Right atrium auricular region (tissue), 2 donors: ENCODE data around the gene ELL. TPM values are rescaled to one million over a fixed set of nuclear protein-coding genes. Genes with fewer than 3 reads are reported as not detected.
A peak's percentile ranks its signal among the peaks of the same experiment; 100 is the strongest.

Experiments
- DNase-seq: peaks from one replicate; pipeline ENCODE4 v3.0.0-alpha.2; 2019; ENCODE audit warnings: low spot score
- H3K27ac ChIP-seq, 2 donors: fragments of 200-600 bp; sonication (generic); 1 replicate in 1 of 2; 2 replicates in 1 of 2; pipeline ENCODE4 v1.5.1; 2016 to 2019
- H3K27me3 ChIP-seq, 2 donors: fragments of 200-600 bp; sonication (generic); one replicate each; pipeline versions ENCODE4 v1.5.1 to v1.6.0; 2017 to 2019
- H3K36me3 ChIP-seq: fragments of 200-600 bp; sonication (generic); one replicate; pipeline ENCODE4 v1.5.1; 2016
- H3K4me1 ChIP-seq, 2 donors: fragments of 200-600 bp; sonication (generic); one replicate each; pipeline versions ENCODE4 v1.5.1 to v1.6.0; 2017 to 2019
- H3K4me3 ChIP-seq, 2 donors: fragments of 200-600 bp; sonication (generic); 1 replicate in 1 of 2; 2 replicates in 1 of 2; pipeline ENCODE4 v1.5.1; 2017 to 2019; ENCODE audit warnings: mild to moderate bottlenecking in 1 of 2, moderate library complexity in 1 of 2
- H3K9me3 ChIP-seq, 2 donors: fragments of 200-600 bp; sonication (generic); one replicate each; pipeline ENCODE4 v1.5.1; 2019
- total RNA-seq, 2 donors: library from RNA; depleted of rRNA; stranded (reverse); fragments of >200 nt; gene quantifications; one replicate each; pipeline ENCODE4 v1.1.0, GENCODE V29; 2016
- TF ChIP-seq, protein P1 (sequence below), 2 donors: fragments of 200-600 bp; sonication (generic); IDR thresholded peaks; one replicate each; pipeline ENCODE4 v1.5.1; 2019; ENCODE audit warnings: antibody characterized with exemption in 2 of 2

ELL gene
- total RNA-seq, 2 donors from 2014 or later = 12.4 to 17.5 TPM

DNA sequence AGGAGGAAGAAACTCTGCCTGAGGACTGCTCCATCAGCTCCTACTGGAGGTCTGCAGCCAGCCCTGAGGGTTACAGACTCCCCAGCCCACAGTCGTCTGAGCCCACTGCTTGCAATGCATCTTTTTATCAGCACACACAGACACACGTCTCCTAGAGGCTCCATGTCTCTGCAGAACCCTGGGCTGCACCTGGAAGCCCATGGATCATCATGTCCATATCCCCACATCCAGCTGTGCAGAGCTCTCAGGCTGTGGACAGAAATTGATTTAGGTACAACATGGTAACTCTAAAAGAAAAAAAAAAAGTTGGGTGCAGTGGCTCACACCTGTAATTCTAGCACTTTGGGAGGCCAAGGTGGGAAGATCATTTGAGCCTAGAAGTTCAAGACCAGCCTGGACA lies 51.1 kb downstream of the ELL start:
- Histone ChIP-seq H3K4me1 (peaks cover 0 to 71% of the 10 kb centered on the region in 2 donors), H3K27ac (no peak overlapping the region), H3K27me3 (no peaks in the 10 kb centered on the region), H3K9me3 (no peaks in the 10 kb centered on the region), H3K36me3 (peaks cover 24% of the 10 kb centered on the region), H3K4me3 (no peak overlapping the region)
- TF ChIP-seq, protein P1, sequence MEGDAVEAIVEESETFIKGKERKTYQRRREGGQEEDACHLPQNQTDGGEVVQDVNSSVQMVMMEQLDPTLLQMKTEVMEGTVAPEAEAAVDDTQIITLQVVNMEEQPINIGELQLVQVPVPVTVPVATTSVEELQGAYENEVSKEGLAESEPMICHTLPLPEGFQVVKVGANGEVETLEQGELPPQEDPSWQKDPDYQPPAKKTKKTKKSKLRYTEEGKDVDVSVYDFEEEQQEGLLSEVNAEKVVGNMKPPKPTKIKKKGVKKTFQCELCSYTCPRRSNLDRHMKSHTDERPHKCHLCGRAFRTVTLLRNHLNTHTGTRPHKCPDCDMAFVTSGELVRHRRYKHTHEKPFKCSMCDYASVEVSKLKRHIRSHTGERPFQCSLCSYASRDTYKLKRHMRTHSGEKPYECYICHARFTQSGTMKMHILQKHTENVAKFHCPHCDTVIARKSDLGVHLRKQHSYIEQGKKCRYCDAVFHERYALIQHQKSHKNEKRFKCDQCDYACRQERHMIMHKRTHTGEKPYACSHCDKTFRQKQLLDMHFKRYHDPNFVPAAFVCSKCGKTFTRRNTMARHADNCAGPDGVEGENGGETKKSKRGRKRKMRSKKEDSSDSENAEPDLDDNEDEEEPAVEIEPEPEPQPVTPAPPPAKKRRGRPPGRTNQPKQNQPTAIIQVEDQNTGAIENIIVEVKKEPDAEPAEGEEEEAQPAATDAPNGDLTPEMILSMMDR (IDR thresholded peaks at IDR 0.05) = no peak
- DNase-seq = no peak

DNA sequence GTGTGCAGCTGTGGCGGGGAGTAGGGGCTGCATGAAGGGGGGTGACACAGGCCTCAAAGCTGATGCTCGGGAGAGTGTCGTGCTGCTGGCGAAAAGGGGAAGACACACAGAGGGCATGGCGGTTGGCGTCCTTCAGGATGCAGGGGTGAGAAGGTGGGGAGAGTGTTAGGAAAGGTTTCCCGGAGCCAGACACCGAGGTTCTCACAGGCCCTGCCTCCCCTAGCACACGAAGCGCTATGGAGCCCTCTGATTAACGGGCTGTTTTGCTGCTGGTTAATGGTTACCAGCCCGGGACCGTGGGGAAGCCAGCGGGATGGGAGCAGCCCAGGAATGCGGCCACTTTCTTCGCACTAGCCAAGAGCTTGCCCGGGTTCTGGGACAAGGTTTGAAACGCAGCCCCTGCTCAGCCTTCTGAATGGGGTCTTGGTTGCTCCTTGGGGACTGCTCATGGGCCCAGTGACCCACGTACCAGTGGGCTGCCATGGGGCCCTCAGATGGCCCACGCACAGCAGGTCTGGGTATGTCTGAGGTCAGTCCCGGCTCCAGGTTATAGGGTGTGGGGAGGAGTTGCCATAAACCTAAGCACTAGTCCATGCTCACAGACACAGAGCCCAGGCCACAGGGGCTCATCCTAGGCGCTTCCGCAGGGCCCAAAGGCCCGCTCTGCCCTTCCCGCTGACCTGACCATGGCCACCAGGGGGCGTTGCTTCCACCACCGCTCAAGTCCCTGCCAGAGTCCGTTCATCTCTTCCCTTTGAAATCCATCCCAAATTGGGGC lies 52.6 kb downstream of the ELL start:
- no peak overlapping the region for H3K4me3 ChIP-seq
- H3K4me1 ChIP-seq = peaks cover 0 to 74% of the 10 kb centered on the region in 2 donors
- peak; percentile 76 for DNase-seq
- no peaks in the 10 kb centered on the region for H3K9me3 ChIP-seq
- no peaks in the 10 kb centered on the region for H3K27me3 ChIP-seq
- TF ChIP-seq, protein P1 (IDR thresholded peaks at IDR 0.05) = peak; percentile 79 to 83
- no peak overlapping the region for H3K27ac ChIP-seq
- peaks cover 24% of the 10 kb centered on the region for H3K36me3 ChIP-seq

DNA sequence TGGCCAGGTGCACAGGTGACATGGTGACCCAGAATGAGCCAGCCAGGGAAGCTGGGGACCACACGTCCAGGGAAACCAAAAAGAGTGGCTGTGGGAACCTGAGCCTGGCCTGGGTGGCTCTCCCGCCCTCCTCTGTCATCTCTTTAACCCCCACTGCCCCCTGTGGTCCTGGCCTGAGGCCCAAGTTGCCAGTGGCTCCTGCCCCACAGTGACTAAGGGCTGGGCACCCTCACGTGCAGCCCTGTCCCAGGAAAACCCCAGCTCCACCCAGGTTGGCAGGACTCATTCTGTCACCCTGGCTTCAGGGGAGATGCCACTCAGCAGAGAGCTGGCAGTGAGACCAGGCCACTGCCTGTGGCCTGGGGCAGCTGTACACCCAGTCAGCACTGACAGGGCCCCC lies 53.4 kb downstream of the ELL start:
- Histone ChIP-seq H3K27me3 (no peaks in the 10 kb centered on the region), H3K9me3 (no peaks in the 10 kb centered on the region), H3K27ac (no peak overlapping the region), H3K4me1 (peaks cover 0 to 74% of the 10 kb centered on the region in 2 donors), H3K36me3 (peaks cover 24% of the 10 kb centered on the region), H3K4me3 (no peak overlapping the region)
- DNase-seq = no peak
- TF ChIP-seq, protein P1 (IDR thresholded peaks at IDR 0.05) = no peak

GRCh38 chr19:18467978-18468377 lies 53.9 kb downstream of the ELL start:
- TF ChIP-seq, protein P1 (IDR thresholded peaks at IDR 0.05) = no peak
- peaks cover 0 to 70% of the 10 kb centered on the region in 2 donors for H3K4me1 ChIP-seq
- no peak overlapping the region for H3K27ac ChIP-seq
- DNase-seq = no peak
- no peaks in the 10 kb centered on the region for H3K27me3 ChIP-seq
- H3K36me3 ChIP-seq = peaks cover 24% of the 10 kb centered on the region
- no peaks in the 10 kb centered on the region for H3K9me3 ChIP-seq
- no peak overlapping the region for H3K4me3 ChIP-seq

DNA sequence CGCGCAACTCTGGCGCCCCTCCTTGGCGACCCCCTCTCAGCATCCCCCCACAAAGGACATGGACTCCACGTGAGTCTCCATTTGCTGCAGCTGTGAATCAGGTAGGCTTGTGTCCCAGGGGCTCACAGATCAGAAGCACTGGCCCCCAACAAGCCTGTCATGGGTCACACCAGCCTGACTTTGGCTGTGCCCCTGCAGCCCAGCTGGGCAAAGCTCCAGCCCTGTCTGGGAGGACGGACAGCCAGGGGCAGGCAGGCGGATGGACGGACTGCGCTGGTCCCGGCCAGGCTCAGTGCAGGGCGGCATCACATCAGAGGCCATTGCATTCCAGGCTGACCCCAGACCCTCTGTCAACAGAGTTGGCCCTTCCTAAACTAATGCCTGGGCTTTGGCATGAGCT lies 55.5 kb downstream of the ELL start:
- H3K4me3 ChIP-seq = no peak overlapping the region
- TF ChIP-seq, protein P1 (IDR thresholded peaks at IDR 0.05) = no peak
- H3K36me3 ChIP-seq = peaks cover 15% of the 10 kb centered on the region
- H3K4me1 ChIP-seq = peaks cover 0 to 77% of the 10 kb centered on the region in 2 donors
- no peaks in the 10 kb centered on the region for H3K9me3 ChIP-seq
- peak overlapping the region; percentile 81 to 90 for H3K27ac ChIP-seq
- no peaks in the 10 kb centered on the region for H3K27me3 ChIP-seq
- DNase-seq = no peak

DNA sequence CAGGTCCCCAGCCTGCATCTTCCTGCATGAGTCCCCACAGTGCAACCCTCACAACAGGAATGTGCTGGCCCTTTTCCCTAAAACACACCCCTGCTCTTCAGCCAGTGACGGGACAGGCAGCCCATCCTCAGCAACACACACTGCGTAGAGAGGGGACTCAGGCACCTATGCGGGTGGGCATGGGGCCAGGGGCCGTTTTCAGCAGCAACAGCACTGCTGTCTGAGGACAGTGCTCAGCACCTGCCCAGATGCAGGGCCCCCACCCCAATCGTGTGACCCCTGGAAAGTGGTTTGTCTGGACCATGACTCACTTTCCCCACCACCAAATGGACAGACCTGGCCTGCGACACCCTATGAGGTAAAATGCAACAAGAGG lies 55.9 kb downstream of the ELL start:
- H3K9me3 ChIP-seq = no peaks in the 10 kb centered on the region
- H3K36me3 ChIP-seq = peaks cover 15% of the 10 kb centered on the region
- no peaks in the 10 kb centered on the region for H3K27me3 ChIP-seq
- no peak overlapping the region for H3K4me3 ChIP-seq
- H3K27ac ChIP-seq = peak overlapping the region; percentile 81 to 90
- DNase-seq = no peak
- TF ChIP-seq, protein P1 (IDR thresholded peaks at IDR 0.05) = no peak
- peaks cover 0 to 81% of the 10 kb centered on the region in 2 donors for H3K4me1 ChIP-seq
